ENCODE results near the gene IDH3A. TPM values are rescaled to one million over a fixed set of nuclear protein-coding genes. Genes with fewer than 3 reads are reported as not detected.

The IDH3A gene
- total and polyA plus RNA-seq, 4 experiments from 2014 or later, result 39.7 to 69.1 (median 45.9) TPM

DNA sequence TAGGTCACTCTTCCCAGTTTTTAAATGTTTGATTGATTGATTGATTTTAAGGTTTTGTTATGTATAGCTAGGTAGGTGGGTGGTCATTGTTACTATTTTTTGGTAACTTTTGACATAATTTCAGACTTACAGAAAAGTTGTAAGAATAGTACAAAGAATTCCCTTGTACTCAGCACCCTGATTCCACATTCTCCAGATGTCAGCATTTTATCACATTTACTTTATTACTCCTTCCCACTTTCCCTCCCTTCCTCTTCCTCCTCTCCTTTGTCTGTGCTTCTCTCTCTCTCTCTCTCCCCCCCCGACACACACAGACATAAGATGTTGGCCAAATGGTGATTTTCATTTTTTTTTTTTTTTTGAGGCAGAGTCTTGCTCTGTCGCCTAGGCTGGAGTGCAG, 14.8 kb downstream of the IDH3A start:
- Histone ChIP-seq H3K36me3 (ENCODE audit: insufficient read depth, low read length) (peaks cover 43% of the 10 kb centered on the region), H3K27ac (ENCODE audit: low read depth, low read length) (no peak overlapping the region), H3K4me3 (ENCODE audit: low read length in 2 of 2) (no peak overlapping the region), H3K27me3 (ENCODE audit: insufficient read depth, low read length) (no peaks in the 10 kb centered on the region), H3K9me3 (ENCODE audit: control insufficient read depth in 1 of 2, low read length in 2 of 2) (no peaks in the 10 kb centered on the region), H3K4me1 (ENCODE audit: insufficient read depth, low read length) (peaks cover 13% of the 10 kb centered on the region)
- peaks cover 11 to 17% (median 12%) of the 10 kb centered on the region in 4 donors for H3K4me1 Mint-ChIP-seq
- ChIA-PET POLR2A (ENCODE audit: partially characterized antibody) (no interaction called here), CTCF (ENCODE audit: partially characterized antibody) (interaction anchor here (1.4 kb wide), 1 partner anchor 31 kb away, joined by 3 read pairs; no protein-coding TSS in a partner anchor)
- intact Hi-C loops (cut with micrococcal nuclease), result no loop called here
- H3K27me3 Mint-ChIP-seq, result no peaks in the 10 kb centered on the region
- no peaks in the 10 kb centered on the region for H3K9me3 Mint-ChIP-seq
- no peak for DNase-seq
- peak overlapping the region in 3 of 7 donors; percentile 25 to 39 (median 35) for H3K27ac Mint-ChIP-seq
- no peak overlapping the region for H3K4me3 Mint-ChIP-seq
- H3K36me3 Mint-ChIP-seq, result peaks cover 56 to 62% of the 10 kb centered on the region in 2 donors

DNA sequence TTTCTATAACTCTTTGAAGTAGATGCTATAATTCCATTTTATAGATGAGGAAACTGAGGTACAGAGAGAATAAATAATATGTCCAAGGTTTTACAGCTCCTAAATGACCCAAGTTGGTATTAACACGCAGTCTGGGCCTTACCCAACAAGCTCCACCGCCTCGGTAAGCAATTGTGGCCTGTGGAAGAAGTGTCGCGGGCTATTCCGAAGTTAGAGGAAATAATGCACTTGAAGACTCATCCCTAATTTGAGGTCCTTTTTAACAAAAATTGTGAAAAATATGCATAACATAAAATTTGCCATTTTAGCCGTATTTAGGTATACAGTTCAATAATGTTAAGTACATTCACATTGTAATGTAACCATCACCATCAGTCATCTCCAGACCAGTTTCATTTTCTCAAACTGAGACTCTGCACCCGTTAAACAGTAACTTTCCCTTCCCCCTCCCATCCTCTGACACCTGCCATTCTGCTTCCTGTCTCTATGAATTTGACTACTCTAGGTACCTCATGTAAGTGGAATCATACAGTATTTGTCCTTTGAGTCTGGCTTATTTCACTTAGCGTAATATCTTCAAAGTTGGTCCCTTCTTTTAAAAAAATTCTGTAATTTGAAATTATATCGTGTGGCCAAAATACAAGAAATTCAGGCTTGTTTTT, 18.2 kb downstream of the IDH3A start:
- ChIA-PET CTCF (ENCODE audit: partially characterized antibody) (interaction anchor here (1.3 to 2.2 kb wide), 2 partner anchors 28 to 73 kb away, joined by 3 to 7 read pairs; no protein-coding TSS in a partner anchor), POLR2A (ENCODE audit: partially characterized antibody) (no interaction called here)
- H3K4me1 ChIP-seq (ENCODE audit: insufficient read depth, low read length), result peaks cover 10% of the 10 kb centered on the region
- H3K27me3 ChIP-seq (ENCODE audit: insufficient read depth, low read length), result no peaks in the 10 kb centered on the region
- no peaks in the 10 kb centered on the region for H3K9me3 Mint-ChIP-seq
- H3K36me3 Mint-ChIP-seq, result peaks cover 69 to 70% of the 10 kb centered on the region in 2 donors
- H3K4me3 Mint-ChIP-seq, result peak overlapping the region in 7 of 8 donors; percentile 0 to 64 (median 9)
- H3K27me3 Mint-ChIP-seq, result no peaks in the 10 kb centered on the region
- intact Hi-C loops (cut with micrococcal nuclease), result no loop called here
- DNase-seq, result peak in 4 of 5 donors; percentile 30 to 52 (median 33)
- peak overlapping the region in 4 of 7 donors; percentile 0 to 59 (median 44) for H3K27ac Mint-ChIP-seq
- no peak overlapping the region for H3K4me3 ChIP-seq (ENCODE audit: low read length in 2 of 2)
- peaks cover 7 to 12% (median 9%) of the 10 kb centered on the region in 4 donors for H3K4me1 Mint-ChIP-seq
- H3K27ac ChIP-seq (ENCODE audit: low read depth, low read length), result no peak overlapping the region
- H3K9me3 ChIP-seq (ENCODE audit: control insufficient read depth in 1 of 2, low read length in 2 of 2), result no peaks in the 10 kb centered on the region
- H3K36me3 ChIP-seq (ENCODE audit: insufficient read depth, low read length), result peaks cover 49% of the 10 kb centered on the region

DNA sequence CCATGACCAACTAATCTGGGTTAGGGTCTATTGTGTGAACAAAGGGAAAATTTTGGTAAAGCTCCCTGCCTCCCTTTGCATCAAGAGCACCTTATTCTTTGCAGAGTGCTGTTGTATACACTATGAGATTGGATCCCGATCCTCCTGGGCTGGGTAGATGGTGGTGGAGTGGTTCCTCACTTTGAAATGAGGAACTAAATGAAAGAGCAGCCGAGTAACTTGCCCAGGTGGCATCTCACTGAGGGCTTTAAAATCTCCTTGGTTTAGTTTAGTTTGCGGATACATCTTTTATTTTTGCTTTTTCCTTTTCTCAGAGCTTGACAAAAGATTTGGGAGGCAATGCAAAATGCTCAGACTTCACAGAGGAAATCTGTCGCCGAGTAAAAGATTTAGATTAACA, 19.4 kb downstream of the IDH3A start:
- no peak overlapping the region for H3K27ac ChIP-seq (ENCODE audit: low read depth, low read length)
- CTCF ChIA-PET (ENCODE audit: partially characterized antibody), result interaction anchor here (1.3 to 2.2 kb wide), 3 partner anchors 27 to 72 kb away, joined by 3 to 7 read pairs (median 3); no protein-coding TSS in a partner anchor
- H3K9me3 ChIP-seq (ENCODE audit: control insufficient read depth in 1 of 2, low read length in 2 of 2), result no peaks in the 10 kb centered on the region
- peaks cover 10% of the 10 kb centered on the region for H3K4me1 ChIP-seq (ENCODE audit: insufficient read depth, low read length)
- POLR2A ChIA-PET (ENCODE audit: partially characterized antibody), result no interaction called here
- Mint-ChIP-seq H3K27me3 (no peaks in the 10 kb centered on the region), H3K4me1 (peaks cover 11 to 21% (median 15%) of the 10 kb centered on the region in 4 donors), H3K4me3 (no peak overlapping the region), H3K9me3 (no peaks in the 10 kb centered on the region), H3K36me3 (peaks cover 65 to 69% of the 10 kb centered on the region in 2 donors), H3K27ac (no peak overlapping the region)
- intact Hi-C loops (cut with micrococcal nuclease), result no loop called here
- no peak for DNase-seq
- H3K4me3 ChIP-seq (ENCODE audit: low read length in 2 of 2), result no peak overlapping the region
- no peaks in the 10 kb centered on the region for H3K27me3 ChIP-seq (ENCODE audit: insufficient read depth, low read length)
- H3K36me3 ChIP-seq (ENCODE audit: insufficient read depth, low read length), result peaks cover 46% of the 10 kb centered on the region

DNA sequence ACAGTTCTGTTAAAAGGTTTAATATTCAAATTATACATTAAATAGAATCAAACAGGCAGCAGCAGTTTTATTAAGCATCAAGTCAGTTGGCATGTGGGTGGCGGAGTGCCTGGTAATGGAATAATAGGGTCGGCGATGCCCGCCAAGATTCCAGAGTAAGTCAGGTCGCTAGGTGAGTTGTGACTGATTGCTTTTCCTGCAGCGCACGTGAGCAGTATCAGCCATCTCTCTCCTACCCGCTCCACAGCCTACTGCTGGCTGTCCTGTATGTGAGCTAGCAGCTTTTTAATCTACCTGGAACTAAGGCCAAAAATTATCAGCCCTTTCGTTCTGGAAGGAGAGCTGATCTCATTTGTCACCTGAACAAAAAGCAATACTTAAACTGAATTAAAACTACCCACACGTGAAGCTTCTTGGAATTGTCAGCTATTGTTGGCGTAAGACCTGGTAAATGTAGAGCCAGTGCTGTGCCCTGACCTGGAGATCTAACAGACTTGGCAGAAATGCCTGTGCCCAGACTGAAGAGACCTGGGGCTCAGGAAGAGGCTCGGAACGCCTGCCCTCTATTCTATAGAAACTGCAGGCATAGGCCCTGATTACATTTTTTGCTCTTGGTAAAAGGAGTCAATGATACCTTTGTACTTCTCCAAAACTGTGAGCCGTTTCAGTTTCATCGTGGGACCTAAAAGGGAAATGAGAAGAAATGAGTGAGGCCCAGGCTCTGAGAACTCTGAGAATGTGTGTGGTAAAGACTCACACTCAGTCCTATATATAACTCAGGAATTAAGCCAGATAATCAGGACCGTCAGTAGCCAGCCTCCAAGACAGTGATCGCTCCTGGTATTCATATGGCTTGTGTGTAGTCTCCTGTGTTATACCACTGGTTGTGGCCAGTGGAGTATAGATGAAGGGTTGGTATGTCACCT, 21.9 kb downstream of the IDH3A start:
- no peaks in the 10 kb centered on the region for H3K27me3 Mint-ChIP-seq
- ChIA-PET POLR2A (ENCODE audit: partially characterized antibody) (interaction anchor here (0.9 kb wide), 1 partner anchor 22 kb away, joined by 3 read pairs; the partner anchor contains the start of gene IDH3A), CTCF (ENCODE audit: partially characterized antibody) (interaction anchor here (0.5 to 1.8 kb wide), 4 partner anchors 23 to 204 kb away, joined by 3 to 5 read pairs (median 3); no protein-coding TSS in a partner anchor)
- H3K4me3 ChIP-seq (ENCODE audit: low read length in 2 of 2), result no peak overlapping the region
- H3K27me3 ChIP-seq (ENCODE audit: insufficient read depth, low read length), result no peaks in the 10 kb centered on the region
- peaks cover 51 to 55% of the 10 kb centered on the region in 2 donors for H3K36me3 Mint-ChIP-seq
- no peaks in the 10 kb centered on the region for H3K9me3 Mint-ChIP-seq
- peaks cover 20% of the 10 kb centered on the region for H3K4me1 ChIP-seq (ENCODE audit: insufficient read depth, low read length)
- no peak overlapping the region for H3K27ac ChIP-seq (ENCODE audit: low read depth, low read length)
- H3K27ac Mint-ChIP-seq, result peak overlapping the region in 1 of 7 donors; percentile 13
- H3K9me3 ChIP-seq (ENCODE audit: control insufficient read depth in 1 of 2, low read length in 2 of 2), result no peaks in the 10 kb centered on the region
- H3K4me1 Mint-ChIP-seq, result peaks cover 16 to 34% (median 25%) of the 10 kb centered on the region in 4 donors
- H3K36me3 ChIP-seq (ENCODE audit: insufficient read depth, low read length), result peaks cover 34% of the 10 kb centered on the region
- intact Hi-C loops (cut with micrococcal nuclease), result no loop called here
- no peak overlapping the region for H3K4me3 Mint-ChIP-seq
- no peak for DNase-seq

DNA sequence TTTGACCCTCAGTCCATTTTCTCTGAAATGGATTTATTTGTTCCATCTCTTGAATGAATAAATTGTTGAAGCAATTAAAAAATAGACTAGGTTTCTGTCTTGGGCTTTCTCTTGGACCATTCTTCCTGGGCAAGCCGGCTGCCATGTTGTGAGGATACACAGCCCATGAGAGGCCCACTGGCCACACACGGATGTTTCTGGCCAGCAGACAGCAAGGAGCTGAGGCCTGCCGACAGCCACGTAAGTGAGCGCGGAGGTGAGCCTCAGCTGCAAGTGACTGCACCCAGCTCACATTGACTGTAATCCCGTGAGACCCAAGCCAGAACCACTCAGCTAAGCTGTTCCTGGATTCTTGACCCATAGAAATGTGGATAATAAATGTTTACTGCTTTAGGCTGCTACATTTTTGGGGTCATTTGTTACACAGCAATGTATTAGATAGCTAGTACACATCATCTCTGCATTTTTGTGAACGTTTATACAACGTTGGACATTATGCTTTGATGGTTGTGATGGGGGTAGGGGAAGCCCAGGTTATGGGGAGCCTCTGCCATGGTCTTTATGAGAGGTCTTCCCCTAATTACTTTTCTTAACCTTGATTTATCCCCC, 22.8 kb downstream of the IDH3A start:
- Histone ChIP-seq H3K4me1 (ENCODE audit: insufficient read depth, low read length) (peaks cover 20% of the 10 kb centered on the region), H3K9me3 (ENCODE audit: control insufficient read depth in 1 of 2, low read length in 2 of 2) (no peaks in the 10 kb centered on the region), H3K27ac (ENCODE audit: low read depth, low read length) (no peak overlapping the region), H3K36me3 (ENCODE audit: insufficient read depth, low read length) (peaks cover 30% of the 10 kb centered on the region), H3K27me3 (ENCODE audit: insufficient read depth, low read length) (no peaks in the 10 kb centered on the region), H3K4me3 (ENCODE audit: low read length in 2 of 2) (no peak overlapping the region)
- peaks cover 43 to 51% of the 10 kb centered on the region in 2 donors for H3K36me3 Mint-ChIP-seq
- no peak overlapping the region for H3K4me3 Mint-ChIP-seq
- peak overlapping the region in 1 of 7 donors; percentile 29 for H3K27ac Mint-ChIP-seq
- peaks cover 14 to 34% (median 24%) of the 10 kb centered on the region in 4 donors for H3K4me1 Mint-ChIP-seq
- H3K27me3 Mint-ChIP-seq, result no peaks in the 10 kb centered on the region
- intact Hi-C loops (cut with micrococcal nuclease), result no loop called here
- no peak for DNase-seq
- ChIA-PET POLR2A (ENCODE audit: partially characterized antibody) (interaction anchor here (0.7 to 1.1 kb wide), 2 partner anchors 13 to 20 kb away, joined by 3 read pairs; no protein-coding TSS in a partner anchor), CTCF (ENCODE audit: partially characterized antibody) (interaction anchor here (0.8 to 1.8 kb wide), 6 partner anchors 10 to 205 kb away, joined by 3 to 5 read pairs (median 3); no protein-coding TSS in a partner anchor)
- no peaks in the 10 kb centered on the region for H3K9me3 Mint-ChIP-seq

DNA sequence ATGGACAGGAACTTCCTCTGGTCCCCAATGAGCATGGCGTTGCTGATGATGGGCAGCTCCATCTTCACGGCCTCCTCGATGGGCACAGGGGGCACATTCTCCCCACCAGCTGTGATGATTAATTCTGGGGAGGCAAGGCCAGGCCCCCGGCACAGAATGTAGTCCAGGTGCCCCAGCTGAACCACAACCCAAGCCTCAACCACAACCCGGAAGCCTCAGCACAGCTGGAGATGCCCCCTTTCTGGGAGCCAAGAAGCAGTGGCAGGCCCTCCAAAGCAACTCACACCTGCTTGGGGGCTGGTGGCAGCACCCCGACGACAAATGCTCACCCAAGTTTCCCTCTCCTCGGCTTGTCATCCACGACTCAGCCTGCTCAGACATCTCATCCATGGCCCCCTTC, 25.2 kb downstream of the IDH3A start:
- Histone ChIP-seq H3K27me3 (ENCODE audit: insufficient read depth, low read length) (no peaks in the 10 kb centered on the region), H3K4me3 (ENCODE audit: low read length in 2 of 2) (no peak overlapping the region), H3K9me3 (ENCODE audit: control insufficient read depth in 1 of 2, low read length in 2 of 2) (no peaks in the 10 kb centered on the region), H3K4me1 (ENCODE audit: insufficient read depth, low read length) (peaks cover 10% of the 10 kb centered on the region), H3K27ac (ENCODE audit: low read depth, low read length) (no peak overlapping the region), H3K36me3 (ENCODE audit: insufficient read depth, low read length) (peaks cover 24% of the 10 kb centered on the region)
- H3K4me3 Mint-ChIP-seq, result peak overlapping the region in 3 of 8 donors; percentile 13 to 62 (median 22)
- DNase-seq, result no peak
- intact Hi-C loops (cut with micrococcal nuclease), result no loop called here
- peaks cover 10 to 26% (median 17%) of the 10 kb centered on the region in 4 donors for H3K4me1 Mint-ChIP-seq
- ChIA-PET CTCF (ENCODE audit: partially characterized antibody) (interaction anchor here (1.4 kb wide), 1 partner anchor 65 kb away, joined by 5 read pairs; no protein-coding TSS in a partner anchor), POLR2A (ENCODE audit: partially characterized antibody) (no interaction called here)
- no peaks in the 10 kb centered on the region for H3K27me3 Mint-ChIP-seq
- peak overlapping the region in 1 of 7 donors; percentile 64 for H3K27ac Mint-ChIP-seq
- no peaks in the 10 kb centered on the region for H3K9me3 Mint-ChIP-seq
- peaks cover 32 to 33% of the 10 kb centered on the region in 2 donors for H3K36me3 Mint-ChIP-seq
